ENCODE measurements around the gene GPR119.

DNA sequence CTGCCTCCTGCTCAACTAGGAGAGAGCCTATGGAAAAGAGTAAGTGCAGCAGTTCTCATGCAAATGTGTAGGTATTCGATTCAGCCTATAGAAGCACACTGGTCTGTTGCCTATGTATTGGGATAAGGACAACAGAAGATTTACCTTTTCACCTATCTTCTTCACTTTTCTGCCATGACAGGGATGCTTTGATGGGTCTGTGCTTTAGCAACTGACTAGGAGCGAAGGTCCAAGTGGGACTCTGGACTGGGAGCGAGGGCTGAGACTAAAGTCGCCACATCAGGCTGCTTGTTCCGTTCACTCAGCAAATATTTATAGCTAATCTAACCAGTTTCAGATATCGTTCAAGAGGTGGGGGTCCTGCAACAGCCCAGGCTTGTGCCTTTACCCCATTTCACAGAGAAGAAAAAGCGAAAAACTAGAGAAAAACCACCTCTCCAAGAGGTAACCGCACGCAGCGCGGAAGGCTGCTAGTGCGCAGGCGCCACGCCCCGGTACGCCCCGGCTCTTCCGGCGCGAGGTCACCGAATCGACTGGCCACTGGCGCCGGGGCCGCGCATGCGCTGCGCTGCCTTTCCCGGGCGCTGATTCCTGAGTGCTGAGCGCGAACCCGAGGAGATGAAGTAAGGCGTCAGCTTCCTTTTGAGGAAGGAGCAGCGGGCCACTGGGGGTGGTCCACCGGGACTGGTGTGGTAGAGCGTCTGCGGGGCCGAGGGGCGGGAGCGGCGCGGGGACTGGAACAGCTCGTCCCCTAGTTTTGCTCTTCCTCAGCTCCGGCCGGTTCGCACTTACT lies 16.1 kb upstream of the GPR119 start, which contains the start of gene RBMX2:
- TF ChIP-seq POLR2AphosphoS5 (IDR thresholded peaks at IDR 0.05; ENCODE audit: low read depth, low read length) (peak; percentile 45; the same call in 1 of the 2 replicates), HDAC6 (IDR thresholded peaks at IDR 0.05; ENCODE audit: low read depth, low read length) (no peak), SIN3A (conservative IDR thresholded peaks at IDR 0.05 in 1 of 2, IDR thresholded peaks at IDR 0.05 in 1 of 2; ENCODE audit: low read depth in 1 of 2, low read length in 2 of 2) (no peak)
